Endothelial cell of umbilical vein (primary cell): ENCODE measurements around the gene XIRP2.

Experiments used
- CTCF ChIP-seq, 2 donors: IDR thresholded peaks; 1 replicate in 1 of 2; 2 replicates in 1 of 2; pipeline ENCODE4 v1.5.1; 2011; ENCODE audit warnings: low read length in 2 of 2, mild to moderate bottlenecking in 2 of 2, moderate library complexity in 2 of 2, control low read depth in 1 of 2, inconsistent platforms in 1 of 2, low read depth in 1 of 2; ENCODE audit not compliant: insufficient read depth in 1 of 2; ENCODE audit errors: extremely low read depth in 1 of 2
- EZH2 ChIP-seq: IDR thresholded peaks from 2 replicates; pipeline ENCODE4 v1.6.1; 2012; ENCODE audit warnings: borderline replicate concordance, low read depth, mild to moderate bottlenecking, moderate library complexity, low read length, inconsistent platforms; ENCODE audit not compliant: severe bottlenecking
- GATA2 ChIP-seq: IDR thresholded peaks from 2 replicates; pipeline ENCODE4 v1.7.0; 2011; ENCODE audit warnings: low read depth, mild to moderate bottlenecking, moderate library complexity, mixed read lengths, low read length; ENCODE audit not compliant: insufficient read length, insufficient read depth
- JUN ChIP-seq: IDR thresholded peaks from 2 replicates; pipeline ENCODE4 v1.6.1; 2011; ENCODE audit warnings: borderline replicate concordance, low read depth; ENCODE audit not compliant: insufficient read length, insufficient read depth
- MYC ChIP-seq: IDR thresholded peaks from one replicate; pipeline ENCODE4 v1.6.1; 2011; ENCODE audit warnings: mild to moderate bottlenecking, low read depth, low read length
- POLR2A ChIP-seq: IDR thresholded peaks from 2 replicates; pipeline ENCODE4 v1.6.1; 2012; ENCODE audit warnings: low read depth, mild to moderate bottlenecking, control low read depth, low read length
- POLR2AphosphoS5 ChIP-seq: IDR thresholded peaks from 2 replicates; pipeline ENCODE4 v1.6.1; 2012; ENCODE audit warnings: low read depth, mild to moderate bottlenecking, control low read depth, low read length, moderate library complexity; ENCODE audit not compliant: insufficient read depth

GRCh38 chr2:167114018-167114417 is 225.7 kb downstream of the XIRP2 start:
- TF ChIP-seq CTCF (IDR thresholded peaks at IDR 0.05; ENCODE audit: extremely low read depth in 1 of 2, insufficient read depth in 1 of 2, low read depth in 1 of 2, low read length in 2 of 2) = no peak
- no peak for TF ChIP-seq POLR2A
- TF ChIP-seq POLR2AphosphoS5 = no peak
- TF ChIP-seq MYC = no peak
- no peak for TF ChIP-seq EZH2
- TF ChIP-seq GATA2 = no peak
- no peak for TF ChIP-seq JUN
